ENCODE measurements around the gene MTMR3.

Gene MTMR3

GRCh38 chr22:29947410-29948384 is 64.7 kb downstream of the MTMR3 start:
- no peak overlapping the region for H3K27ac ChIP-seq
- TF ChIP-seq ZFX (IDR thresholded peaks at IDR 0.05; ENCODE audit: borderline replicate concordance), result no peak
- TF ChIP-seq, protein P1, sequence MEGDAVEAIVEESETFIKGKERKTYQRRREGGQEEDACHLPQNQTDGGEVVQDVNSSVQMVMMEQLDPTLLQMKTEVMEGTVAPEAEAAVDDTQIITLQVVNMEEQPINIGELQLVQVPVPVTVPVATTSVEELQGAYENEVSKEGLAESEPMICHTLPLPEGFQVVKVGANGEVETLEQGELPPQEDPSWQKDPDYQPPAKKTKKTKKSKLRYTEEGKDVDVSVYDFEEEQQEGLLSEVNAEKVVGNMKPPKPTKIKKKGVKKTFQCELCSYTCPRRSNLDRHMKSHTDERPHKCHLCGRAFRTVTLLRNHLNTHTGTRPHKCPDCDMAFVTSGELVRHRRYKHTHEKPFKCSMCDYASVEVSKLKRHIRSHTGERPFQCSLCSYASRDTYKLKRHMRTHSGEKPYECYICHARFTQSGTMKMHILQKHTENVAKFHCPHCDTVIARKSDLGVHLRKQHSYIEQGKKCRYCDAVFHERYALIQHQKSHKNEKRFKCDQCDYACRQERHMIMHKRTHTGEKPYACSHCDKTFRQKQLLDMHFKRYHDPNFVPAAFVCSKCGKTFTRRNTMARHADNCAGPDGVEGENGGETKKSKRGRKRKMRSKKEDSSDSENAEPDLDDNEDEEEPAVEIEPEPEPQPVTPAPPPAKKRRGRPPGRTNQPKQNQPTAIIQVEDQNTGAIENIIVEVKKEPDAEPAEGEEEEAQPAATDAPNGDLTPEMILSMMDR (IDR thresholded peaks at IDR 0.05), result no peak

DNA sequence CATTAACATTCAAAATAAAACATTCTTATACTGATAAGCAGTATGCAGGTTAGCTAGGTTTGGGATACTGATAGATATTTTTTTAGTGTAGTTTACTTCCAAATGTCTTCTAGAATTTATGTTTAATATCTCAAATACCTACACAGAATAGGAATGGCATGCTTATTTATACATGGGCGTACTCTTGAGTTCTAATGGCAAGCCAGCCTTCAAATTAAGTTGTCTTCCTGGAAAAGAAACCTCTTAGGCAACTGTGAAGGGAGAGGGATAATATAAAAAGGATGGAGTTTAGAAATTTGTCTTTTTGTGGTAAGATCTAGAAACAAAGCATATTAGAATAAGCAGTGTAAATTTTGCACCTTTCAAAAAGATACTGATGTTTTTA is 65.4 kb downstream of the MTMR3 start:
- no peak for TF ChIP-seq ZFX (IDR thresholded peaks at IDR 0.05; ENCODE audit: borderline replicate concordance)
- TF ChIP-seq, protein P1 (IDR thresholded peaks at IDR 0.05), result no peak
- no peak overlapping the region for H3K27ac ChIP-seq

GRCh38 chr22:29949872-29950271 is 66.9 kb downstream of the MTMR3 start:
- TF ChIP-seq ZFX (IDR thresholded peaks at IDR 0.05; ENCODE audit: borderline replicate concordance), result no peak
- TF ChIP-seq, protein P1 (IDR thresholded peaks at IDR 0.05), result no peak
- H3K27ac ChIP-seq, result no peak overlapping the region

GRCh38 chr22:29951791-29952413 is 68.9 kb downstream of the MTMR3 start:
- TF ChIP-seq, protein P1 (IDR thresholded peaks at IDR 0.05), result no peak
- no peak for TF ChIP-seq ZFX (IDR thresholded peaks at IDR 0.05; ENCODE audit: borderline replicate concordance)

GRCh38 chr22:29954203-29954855 is 71.4 kb downstream of the MTMR3 start:
- no peak for TF ChIP-seq ZFX (IDR thresholded peaks at IDR 0.05; ENCODE audit: borderline replicate concordance)
- H3K27ac ChIP-seq, result no peak overlapping the region

More at GRCh38 chr22:29951791-29952413, 68.9 kb downstream of the MTMR3 start:
- no peak overlapping the region for H3K27ac ChIP-seq

GRCh38 chr22:29956680-29957079 is 73.7 kb downstream of the MTMR3 start:
- no peak for TF ChIP-seq ZFX (IDR thresholded peaks at IDR 0.05; ENCODE audit: borderline replicate concordance)
- TF ChIP-seq, protein P1 (IDR thresholded peaks at IDR 0.05), result no peak
- no peak overlapping the region for H3K27ac ChIP-seq

GRCh38 chr22:29958170-29958569 is 75.2 kb downstream of the MTMR3 start:
- no peak overlapping the region for H3K27ac ChIP-seq
- TF ChIP-seq ZFX (IDR thresholded peaks at IDR 0.05; ENCODE audit: borderline replicate concordance), result no peak
- TF ChIP-seq, protein P1 (IDR thresholded peaks at IDR 0.05), result no peak

Measured in 22Rv1 (cell line).